Esophagus (tissue), 2 donors: ENCODE data around the gene NACC2. TPM values are rescaled to one million over a fixed set of nuclear protein-coding genes. Genes with fewer than 3 reads are reported as not detected.

Source experiments
- H3K27ac ChIP-seq, 2 donors: one replicate each; pipeline ENCODE4 v1.5.1; 2013; ENCODE audit warnings: low read depth in 2 of 2, mild to moderate bottlenecking in 2 of 2, inconsistent platforms in 1 of 2, low read length in 1 of 2, moderate library complexity in 1 of 2
- H3K27me3 ChIP-seq, 2 donors: one replicate each; pipeline ENCODE4 v1.6.1; 2013; ENCODE audit warnings: low read length in 2 of 2, control low read depth in 1 of 2, mild to moderate bottlenecking in 1 of 2; ENCODE audit not compliant: insufficient read depth in 2 of 2, control insufficient read depth in 1 of 2
- H3K36me3 ChIP-seq, 2 donors: one replicate each; pipeline ENCODE4 v1.6.1; 2013; ENCODE audit warnings: low read length in 1 of 2; ENCODE audit not compliant: control insufficient read depth in 2 of 2, insufficient read depth in 2 of 2
- H3K4me1 ChIP-seq, 2 donors: one replicate each; pipeline ENCODE4 v1.6.1; 2013; ENCODE audit warnings: low read length in 1 of 2; ENCODE audit not compliant: control insufficient read depth in 2 of 2, insufficient read depth in 2 of 2
- H3K4me3 ChIP-seq, 2 donors: one replicate each; pipeline ENCODE4 v1.5.1; 2013; ENCODE audit warnings: low read length in 2 of 2, mild to moderate bottlenecking in 2 of 2, low read depth in 1 of 2, moderate library complexity in 1 of 2
- H3K9me3 ChIP-seq, 2 donors: one replicate each; pipeline ENCODE4 v1.6.1; 2013; ENCODE audit warnings: mild to moderate bottlenecking in 2 of 2, low read depth in 1 of 2, low read length in 1 of 2, moderate library complexity in 1 of 2; ENCODE audit not compliant: control insufficient read depth in 2 of 2, insufficient read depth in 1 of 2
- WGBS, 2 donors: extraction: QIAGEN DNeasy Blood & Tissue Kit; methylation state at CpG; one replicate each; pipeline ENCODE4 v1.1.7; 2013; 5-methylcytosine and 5-hydroxymethylcytosine counted together
- polyA plus RNA-seq, 2 donors: library from polyadenylated mRNA; stranded (reverse); fragments of 200-250 nt; gene quantifications; one replicate each; pipeline ENCODE4 v1.2.3, GENCODE V29; 2013
- donor health status: healthy with polysubstance abuse.
- donor health status: Bipolar disorder and iron deficiency.

Gene NACC2
- polyA plus RNA-seq, 2 donors = 3.2 to 4.5 TPM

- 92 to 95% methylated on average over 19 of the region's 19 CpGs for WGBS, 2 donors
- Histone ChIP-seq H3K36me3 (peaks cover 0 to 16% of the 10 kb centered on the region in 2 donors), H3K4me3 (no peak overlapping the region), H3K4me1 (peaks cover 0 to 7% of the 10 kb centered on the region in 2 donors), H3K9me3 (no peaks in the 10 kb centered on the region), H3K27me3 (no peaks in the 10 kb centered on the region), H3K27ac (no peak overlapping the region)
These were observed 75.4 kb downstream of the NACC2 start for GRCh38 chr9:136019681-136020060.

DNA sequence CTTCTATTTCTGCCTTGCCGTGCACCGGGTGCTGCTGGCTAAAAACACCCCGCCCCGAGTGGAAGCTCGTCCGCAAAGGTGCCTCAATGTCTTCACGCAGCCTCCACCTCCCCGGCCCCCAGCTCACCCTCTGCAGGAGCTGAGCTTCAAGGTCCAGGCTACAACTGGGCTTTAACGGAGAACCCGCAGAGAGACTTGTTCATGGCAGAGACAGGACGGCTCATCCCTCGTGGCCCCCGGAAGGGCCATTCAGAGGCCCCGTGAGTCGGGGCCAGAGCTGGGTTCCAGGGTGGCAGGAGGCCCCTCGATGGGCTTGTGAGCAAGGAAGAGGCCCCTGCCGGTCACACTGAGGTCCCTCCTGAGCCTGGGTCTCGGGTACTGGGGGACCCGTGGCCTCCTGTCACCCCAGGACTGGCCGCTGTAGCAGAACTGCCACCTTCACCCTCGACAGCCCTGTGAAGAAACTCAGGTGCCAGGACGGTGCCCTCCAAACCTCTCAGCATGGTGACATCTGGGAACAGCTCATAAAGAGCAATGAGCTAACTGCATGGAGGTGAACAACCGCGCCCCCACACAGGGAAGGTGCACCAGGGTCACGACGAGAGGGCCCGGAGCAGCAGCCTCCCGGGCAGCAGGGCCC is 75.9 kb downstream of the NACC2 start:
- H3K9me3 ChIP-seq = no peaks in the 10 kb centered on the region
- peaks cover 0 to 16% of the 10 kb centered on the region in 2 donors for H3K36me3 ChIP-seq
- peaks cover 0 to 7% of the 10 kb centered on the region in 2 donors for H3K4me1 ChIP-seq
- H3K27me3 ChIP-seq = no peaks in the 10 kb centered on the region
- no peak overlapping the region for H3K4me3 ChIP-seq
- no peak overlapping the region for H3K27ac ChIP-seq
- WGBS, 2 donors = 85% methylated on average over 28 of the region's 28 CpGs

DNA sequence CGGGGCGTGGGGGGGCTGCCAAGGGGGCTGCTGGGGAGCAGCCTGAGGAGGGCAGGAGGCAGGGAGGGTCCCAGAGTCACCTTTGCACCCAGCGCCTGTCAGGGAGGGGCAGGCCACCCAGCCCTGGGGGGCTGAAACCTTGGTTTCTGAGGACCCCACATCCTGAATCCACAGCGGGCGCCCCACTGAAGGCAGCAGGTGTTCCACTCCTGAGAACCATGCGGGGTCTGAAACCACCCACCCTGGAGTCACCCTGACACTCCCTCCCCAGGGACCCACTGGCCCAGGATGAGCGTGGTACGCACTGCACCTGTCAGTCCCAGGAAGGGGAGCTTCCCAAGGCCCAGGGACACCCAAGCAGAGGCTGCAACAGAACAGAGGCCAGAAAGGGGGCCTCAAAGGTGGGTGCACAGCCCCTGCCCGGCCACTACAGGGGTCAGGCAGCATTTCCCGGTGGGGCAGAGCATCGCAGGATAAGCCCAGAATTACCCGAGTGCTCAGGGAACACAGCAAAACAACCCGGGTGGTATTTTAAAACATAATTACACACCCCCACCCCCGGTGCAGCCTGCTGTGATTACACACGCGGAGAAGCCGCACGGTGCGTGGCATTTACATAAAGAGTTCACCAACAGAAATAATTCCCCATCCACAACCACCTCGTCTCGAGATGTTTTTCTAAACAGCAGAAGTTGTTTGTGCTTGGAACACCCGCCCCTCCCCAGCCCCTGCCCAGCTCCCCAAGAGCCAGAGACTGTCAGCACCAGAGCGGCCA is 76.6 kb downstream of the NACC2 start:
- H3K4me3 ChIP-seq = no peak overlapping the region
- H3K27me3 ChIP-seq = no peaks in the 10 kb centered on the region
- H3K9me3 ChIP-seq = no peaks in the 10 kb centered on the region
- peaks cover 0 to 13% of the 10 kb centered on the region in 2 donors for H3K36me3 ChIP-seq
- 83 to 84% methylated on average over 22 to 23 of the region's 23 CpGs for WGBS, 2 donors
- no peaks in the 10 kb centered on the region for H3K4me1 ChIP-seq
- no peak overlapping the region for H3K27ac ChIP-seq

- Histone ChIP-seq H3K4me1 (no peaks in the 10 kb centered on the region), H3K36me3 (peaks cover 0 to 15% of the 10 kb centered on the region in 2 donors), H3K27me3 (no peaks in the 10 kb centered on the region), H3K9me3 (no peaks in the 10 kb centered on the region), H3K27ac (no peak overlapping the region), H3K4me3 (no peak overlapping the region)
- WGBS, 2 donors = 88% methylated on average over 24 to 27 of the region's 27 CpGs
These were observed 77.5 kb downstream of the NACC2 start for GRCh38 chr9:136017289-136018190.

- Histone ChIP-seq H3K27me3 (no peaks in the 10 kb centered on the region), H3K4me3 (no peak overlapping the region), H3K4me1 (no peaks in the 10 kb centered on the region), H3K9me3 (no peaks in the 10 kb centered on the region), H3K36me3 (peaks cover 0 to 16% of the 10 kb centered on the region in 2 donors), H3K27ac (no peak overlapping the region)
- 92 to 96% methylated on average over 23 of the region's 23 CpGs for WGBS, 2 donors
These were observed 78.4 kb downstream of the NACC2 start for GRCh38 chr9:136016572-136017288.

GRCh38 chr9:136015656-136016571 is 79.2 kb downstream of the NACC2 start:
- Histone ChIP-seq H3K27ac (no peak overlapping the region), H3K36me3 (peaks cover 0 to 20% of the 10 kb centered on the region in 2 donors), H3K4me1 (no peaks in the 10 kb centered on the region), H3K9me3 (no peaks in the 10 kb centered on the region), H3K27me3 (no peaks in the 10 kb centered on the region), H3K4me3 (no peak overlapping the region)
- 85 to 86% methylated on average over 28 of the region's 28 CpGs for WGBS, 2 donors

DNA sequence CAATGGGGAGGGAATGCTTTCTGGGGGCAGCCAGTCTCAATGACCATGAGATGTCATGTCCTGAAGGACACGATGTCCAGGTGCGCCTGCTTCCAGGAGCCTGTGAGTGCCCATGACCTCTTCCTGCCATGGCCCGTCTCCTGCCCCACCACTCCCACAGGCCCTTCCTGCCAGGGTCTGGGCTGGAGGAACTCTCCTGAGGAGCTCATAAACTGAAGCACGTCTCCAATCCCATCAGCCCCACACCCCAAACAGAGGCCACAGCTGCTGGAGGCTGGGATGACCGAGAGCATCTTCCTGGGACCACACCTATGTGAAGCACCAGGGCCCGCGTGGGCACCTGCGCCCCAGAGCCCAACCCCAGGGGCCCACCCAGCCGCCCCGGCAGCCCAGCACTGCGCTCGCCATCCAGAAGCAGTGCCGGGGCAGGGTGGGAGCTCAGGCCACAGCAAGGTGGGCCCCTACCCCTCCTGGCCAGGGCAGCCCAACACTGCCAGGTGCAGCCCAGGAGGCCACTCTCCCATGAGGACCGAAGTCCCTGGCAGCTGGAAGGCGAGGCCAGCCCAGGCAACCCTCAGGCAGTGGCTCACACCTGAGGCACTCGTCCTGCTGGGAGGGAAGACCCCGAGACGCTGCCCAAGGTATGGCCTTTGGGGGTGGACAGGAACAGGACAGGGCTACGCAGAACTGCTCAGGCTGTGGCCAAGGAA is 80.0 kb downstream of the NACC2 start:
- H3K27ac ChIP-seq = no peak overlapping the region
- H3K36me3 ChIP-seq = peaks cover 0 to 24% of the 10 kb centered on the region in 2 donors
- H3K4me1 ChIP-seq = no peaks in the 10 kb centered on the region
- WGBS, 2 donors = 81% methylated on average over 19 of the region's 19 CpGs
- H3K9me3 ChIP-seq = no peaks in the 10 kb centered on the region
- no peaks in the 10 kb centered on the region for H3K27me3 ChIP-seq
- H3K4me3 ChIP-seq = no peak overlapping the region

- Histone ChIP-seq H3K4me1 (no peaks in the 10 kb centered on the region), H3K27ac (no peak overlapping the region), H3K4me3 (no peak overlapping the region), H3K36me3 (peaks cover 0 to 28% of the 10 kb centered on the region in 2 donors), H3K9me3 (no peaks in the 10 kb centered on the region), H3K27me3 (no peaks in the 10 kb centered on the region)
- 89 to 92% methylated on average over 18 of the region's 18 CpGs for WGBS, 2 donors
These were observed 80.8 kb downstream of the NACC2 start for GRCh38 chr9:136014147-136014923.
